T-helper 17 cell (primary cell): Measurements from ENCODE around the gene RNF166. TPM values are rescaled to one million over a fixed set of nuclear protein-coding genes. Genes with fewer than 3 reads are reported as not detected.

Experiments used
- ATAC-seq: fragments of 150-1000 bp; cut with Tn5 transposase; 2 replicates; pipeline ENCODE4 v1.10.0; 2021; ENCODE audit warnings: mild to moderate bottlenecking, moderate library complexity
- DNase-seq, 3 donors: peaks; one replicate each; pipeline versions ENCODE4 v3.0.0 to v3.0.0-alpha.2; 2020 to 2021
- H3K9me3 ChIP-seq: one replicate; pipeline ENCODE4 v1.7.0; 2013; ENCODE audit warnings: low read length, mild to moderate bottlenecking; ENCODE audit not compliant: control insufficient read depth, poor library complexity, severe bottlenecking
- H3K27ac Mint-ChIP-seq: one replicate; pipeline ENCODE4 v1.8.0; 2022; ENCODE audit warnings: mild to moderate bottlenecking, moderate library complexity, mixed read lengths
- H3K27me3 Mint-ChIP-seq: one replicate; pipeline ENCODE4 v1.8.0; 2022; ENCODE audit warnings: mixed read lengths
- H3K36me3 Mint-ChIP-seq: one replicate; pipeline ENCODE4 v1.8.0; 2022; ENCODE audit warnings: low read depth, mixed read lengths
- H3K4me1 Mint-ChIP-seq: one replicate; pipeline ENCODE4 v1.8.0; 2022; ENCODE audit warnings: mild to moderate bottlenecking, mixed read lengths
- H3K4me3 Mint-ChIP-seq: one replicate; pipeline ENCODE4 v1.8.0; 2022; ENCODE audit warnings: mild to moderate bottlenecking, moderate library complexity, mixed read lengths
- total RNA-seq, 4 donors: library from RNA in 2 of 4; stranded (reverse) in 2 of 4; gene quantifications; one replicate each; pipeline ENCODE4 v1.2.3 and lab custom pipeline; 2022 to 2026

The RNF166 gene
- total RNA-seq, 2 donors from 2014 or later: 235 to 398 TPM

DNA sequence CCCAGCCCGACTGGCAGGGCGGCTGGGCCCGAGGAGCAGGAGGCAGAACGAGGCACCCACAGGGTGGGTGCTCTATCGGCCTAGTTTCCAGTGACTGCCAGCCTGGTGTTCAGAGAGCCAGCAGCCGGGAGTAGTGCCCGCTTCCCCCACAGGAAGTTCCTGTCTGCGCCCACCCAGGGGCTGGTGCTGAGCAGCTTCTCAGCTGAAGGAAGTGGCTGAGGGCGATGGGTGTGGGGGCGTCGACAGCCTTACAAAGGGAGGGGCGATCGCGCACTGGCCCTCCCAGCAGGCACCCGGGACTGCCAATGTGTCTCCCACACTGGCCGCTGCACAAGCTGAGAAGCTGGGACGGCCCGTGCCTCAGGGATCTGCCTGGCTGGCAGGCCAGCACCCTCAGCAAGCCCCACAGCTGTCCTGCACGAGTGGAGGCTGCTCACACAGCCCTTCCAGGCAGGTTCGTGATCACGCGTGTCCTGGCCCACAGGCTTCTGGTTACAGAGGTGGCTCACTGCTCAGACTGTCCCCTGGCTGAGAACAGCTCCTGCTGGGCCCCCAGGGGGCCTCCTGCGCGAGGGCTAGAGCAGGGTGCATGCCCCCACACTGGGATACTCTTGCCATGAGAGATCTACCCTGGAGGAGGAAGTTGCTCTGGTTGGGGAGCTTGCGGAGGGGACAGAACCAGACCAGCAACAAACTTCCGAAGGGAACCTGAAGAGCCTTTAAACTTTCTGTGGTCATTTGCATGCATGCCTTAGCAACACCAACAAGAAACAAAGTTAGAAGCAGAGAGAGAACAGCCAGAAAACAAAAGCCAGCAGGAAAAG lies 2.5 kb downstream of the RNF166 start:
- no peaks in the 10 kb centered on the region for H3K9me3 ChIP-seq
- H3K27me3 Mint-ChIP-seq: no peaks in the 10 kb centered on the region
- peak; percentile 4 for ATAC-seq
- peak in 2 of 3 donors; percentile 49 to 69 for DNase-seq
- peaks cover 5% of the 10 kb centered on the region for H3K36me3 Mint-ChIP-seq
- peak overlapping the region; percentile 98 for H3K27ac Mint-ChIP-seq
- H3K4me1 Mint-ChIP-seq: peaks cover 54% of the 10 kb centered on the region
- H3K4me3 Mint-ChIP-seq: peak overlapping the region; percentile 97

GRCh38 chr16:88702371-88703210 lies 3.6 kb downstream of the RNF166 start:
- no peak for DNase-seq
- no peaks in the 10 kb centered on the region for H3K9me3 ChIP-seq
- Mint-ChIP-seq H3K27ac (peak overlapping the region; percentile 98), H3K4me3 (peak overlapping the region; percentile 97), H3K36me3 (peaks cover 5% of the 10 kb centered on the region), H3K4me1 (peaks cover 57% of the 10 kb centered on the region), H3K27me3 (no peaks in the 10 kb centered on the region)
- no peak for ATAC-seq

GRCh38 chr16:88701581-88702370 lies 4.4 kb downstream of the RNF166 start:
- Mint-ChIP-seq H3K27me3 (no peaks in the 10 kb centered on the region), H3K4me1 (peaks cover 50% of the 10 kb centered on the region), H3K27ac (peak overlapping the region; percentile 98), H3K36me3 (peaks cover 5% of the 10 kb centered on the region), H3K4me3 (peak overlapping the region; percentile 97)
- ATAC-seq: no peak
- H3K9me3 ChIP-seq: no peaks in the 10 kb centered on the region
- no peak for DNase-seq

GRCh38 chr16:88700636-88701482 lies 5.3 kb downstream of the RNF166 start:
- H3K9me3 ChIP-seq: no peaks in the 10 kb centered on the region
- H3K4me3 Mint-ChIP-seq: peak overlapping the region; percentile 97
- H3K36me3 Mint-ChIP-seq: peaks cover 5% of the 10 kb centered on the region
- DNase-seq (peak; percentile 90 to 93 (median 93)), ATAC-seq (peak; percentile 85)
- peaks cover 49% of the 10 kb centered on the region for H3K4me1 Mint-ChIP-seq
- no peaks in the 10 kb centered on the region for H3K27me3 Mint-ChIP-seq
- peak overlapping the region; percentile 98 for H3K27ac Mint-ChIP-seq

GRCh38 chr16:88700322-88700635 lies 5.9 kb downstream of the RNF166 start:
- no peak for DNase-seq
- H3K9me3 ChIP-seq: no peaks in the 10 kb centered on the region
- H3K36me3 Mint-ChIP-seq: peaks cover 5% of the 10 kb centered on the region
- H3K4me3 Mint-ChIP-seq: peak overlapping the region; percentile 97
- H3K27ac Mint-ChIP-seq: peak overlapping the region; percentile 98
- peaks cover 47% of the 10 kb centered on the region for H3K4me1 Mint-ChIP-seq
- no peak for ATAC-seq
- no peaks in the 10 kb centered on the region for H3K27me3 Mint-ChIP-seq

- H3K27me3 Mint-ChIP-seq: no peaks in the 10 kb centered on the region
- no peak for DNase-seq
- peak overlapping the region; percentile 98 for H3K27ac Mint-ChIP-seq
- ATAC-seq: no peak
- no peaks in the 10 kb centered on the region for H3K9me3 ChIP-seq
- peak overlapping the region; percentile 97 for H3K4me3 Mint-ChIP-seq
- H3K4me1 Mint-ChIP-seq: peaks cover 43% of the 10 kb centered on the region
- H3K36me3 Mint-ChIP-seq: peaks cover 5% of the 10 kb centered on the region
These were observed 7.0 kb downstream of the RNF166 start for GRCh38 chr16:88699180-88699579.

GRCh38 chr16:88698646-88699045 lies 7.6 kb downstream of the RNF166 start:
- H3K27ac Mint-ChIP-seq: no peak overlapping the region

DNA sequence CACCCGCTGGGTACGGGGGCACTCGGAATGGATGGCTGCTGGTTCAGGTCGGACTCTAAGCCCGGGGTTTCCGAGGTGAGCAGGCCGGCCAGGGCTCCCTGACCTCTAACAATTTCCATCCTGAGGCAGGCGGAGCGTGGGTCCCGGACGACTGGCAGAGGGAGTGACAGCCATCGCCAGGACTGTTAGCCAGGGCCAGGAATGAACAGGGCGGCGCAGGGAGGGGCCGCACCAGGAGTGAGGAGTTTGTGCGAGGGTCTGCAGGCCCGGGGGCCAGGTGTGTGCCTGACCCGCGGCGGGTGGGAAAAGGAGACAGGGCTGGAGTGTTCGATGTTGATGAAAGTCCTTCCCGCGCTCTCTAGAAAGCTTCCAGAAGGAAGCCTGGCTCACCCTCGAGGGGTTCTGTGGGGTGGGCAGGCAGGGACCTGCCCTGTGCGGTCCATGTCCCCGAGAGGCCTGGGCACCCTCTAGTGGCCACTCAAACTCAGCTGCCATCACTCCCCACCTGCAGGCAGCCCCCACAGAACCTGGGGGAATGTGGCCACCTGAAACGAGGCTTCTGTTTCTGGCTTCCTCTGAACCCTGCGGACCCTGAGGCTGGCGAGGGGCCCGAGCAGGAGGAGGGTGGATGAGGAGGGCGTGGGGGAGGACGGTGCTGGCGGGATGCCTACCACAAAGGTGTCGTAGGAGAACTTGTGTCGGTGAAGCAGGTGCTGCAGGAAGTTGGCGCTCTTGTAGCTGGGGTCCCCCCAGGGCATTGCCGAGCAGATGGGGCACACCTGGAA lies 8.2 kb downstream of the RNF166 start:
- H3K4me3 Mint-ChIP-seq: peak overlapping the region; percentile 74
- H3K27ac Mint-ChIP-seq: peak overlapping the region; percentile 86
- DNase-seq: no peak
- H3K27me3 Mint-ChIP-seq: no peaks in the 10 kb centered on the region
- no peak for ATAC-seq
- no peaks in the 10 kb centered on the region for H3K9me3 ChIP-seq
- H3K4me1 Mint-ChIP-seq: peaks cover 36% of the 10 kb centered on the region
- H3K36me3 Mint-ChIP-seq: peaks cover 5% of the 10 kb centered on the region

More at GRCh38 chr16:88698646-88699045, 7.6 kb downstream of the RNF166 start:
- Mint-ChIP-seq H3K36me3 (peaks cover 5% of the 10 kb centered on the region), H3K4me3 (peak overlapping the region; percentile 74), H3K4me1 (peaks cover 39% of the 10 kb centered on the region), H3K27me3 (no peaks in the 10 kb centered on the region)
- no peaks in the 10 kb centered on the region for H3K9me3 ChIP-seq
- ATAC-seq (no peak), DNase-seq (no peak)

GRCh38 chr16:88697116-88697830 lies 8.9 kb downstream of the RNF166 start:
- H3K9me3 ChIP-seq: no peaks in the 10 kb centered on the region
- Mint-ChIP-seq H3K36me3 (peaks cover 2% of the 10 kb centered on the region), H3K4me3 (peak overlapping the region; percentile 74), H3K27me3 (no peaks in the 10 kb centered on the region), H3K4me1 (peaks cover 37% of the 10 kb centered on the region), H3K27ac (peak overlapping the region; percentile 86)
- no peak for ATAC-seq
- DNase-seq: no peak

DNA sequence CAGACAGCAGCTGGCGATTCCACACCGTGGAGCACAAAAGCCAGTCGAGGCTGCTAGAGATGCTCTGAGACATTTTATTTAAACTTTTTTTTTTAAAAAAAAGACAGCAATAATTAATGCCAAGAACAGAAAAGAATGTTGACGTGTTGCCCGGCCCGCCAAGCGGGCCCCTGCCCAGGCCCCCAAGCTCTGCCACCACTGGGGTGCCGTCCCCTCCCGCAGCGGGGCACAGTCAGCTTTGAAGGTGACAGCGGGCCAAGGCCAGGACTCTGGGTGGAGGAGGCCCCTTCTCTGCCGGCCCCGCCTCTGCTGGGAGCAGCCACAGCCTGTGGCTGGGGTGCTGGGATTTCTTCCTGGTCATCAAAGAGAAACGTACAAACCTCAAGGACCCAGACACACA lies 9.8 kb downstream of the RNF166 start:
- Mint-ChIP-seq H3K4me3 (no peak overlapping the region), H3K4me1 (peaks cover 36% of the 10 kb centered on the region), H3K27me3 (no peaks in the 10 kb centered on the region), H3K36me3 (peaks cover 2% of the 10 kb centered on the region), H3K27ac (no peak overlapping the region)
- ATAC-seq (no peak), DNase-seq (no peak)
- H3K9me3 ChIP-seq: no peaks in the 10 kb centered on the region

DNA sequence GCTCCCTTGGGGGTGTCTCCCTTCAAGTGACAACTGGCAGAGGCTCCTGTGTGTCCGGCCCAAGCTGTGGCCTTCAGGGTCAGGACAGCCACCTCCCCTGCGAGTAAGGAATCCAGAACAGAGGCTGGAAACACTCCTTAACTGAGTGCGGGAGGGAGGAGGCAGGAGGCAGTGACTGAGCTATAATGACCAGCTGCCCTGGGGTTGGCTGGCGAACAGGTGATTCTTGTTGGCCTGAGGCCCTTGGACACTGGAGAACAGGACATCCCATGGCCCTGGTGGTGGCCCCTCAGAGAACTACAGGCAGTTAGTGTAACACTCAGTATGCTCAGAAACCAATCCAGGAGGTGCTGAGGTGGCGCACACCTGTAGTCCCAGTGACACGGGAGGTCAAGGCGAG lies 10.5 kb downstream of the RNF166 start:
- no peaks in the 10 kb centered on the region for H3K27me3 Mint-ChIP-seq
- peaks cover 35% of the 10 kb centered on the region for H3K4me1 Mint-ChIP-seq
- H3K9me3 ChIP-seq: no peaks in the 10 kb centered on the region
- no peak overlapping the region for H3K27ac Mint-ChIP-seq
- DNase-seq (no peak), ATAC-seq (no peak)
- no peaks in the 10 kb centered on the region for H3K36me3 Mint-ChIP-seq
- no peak overlapping the region for H3K4me3 Mint-ChIP-seq
